ENCODE results near the gene SLC16A12.
"Not testable (repeated sequence)": the region's sequence is repeated elsewhere in the genome, so short reads cannot be mapped to it uniquely, and the experiment has no call there.

- not testable (repeated sequence) for TF ChIP-seq EGR1 (IDR thresholded peaks at IDR 0.05; ENCODE audit: low read depth in 2 of 2); TAF1 (conservative IDR thresholded peaks at IDR 0.05); SP1 (IDR thresholded peaks at IDR 0.05)
Measured at GRCh38 chr10:89410551-89410950, 124.8 kb downstream of the SLC16A12 start.

Data from liver (tissue), 2 donors.